Stimulated activated CD4-positive, alpha-beta T cell treated with anti-CD3 and anti-CD28 coated beads, Interleukin-4, amount 100 ng/mL, for 4 hours (primary cell): ENCODE data around the gene SPTBN2.

Source experiments
- DNase-seq, 2 experiments: peaks; one replicate each; pipeline ENCODE4 v3.0.0-alpha.2; 2020

SPTBN2 gene

GRCh38 chr11:66701432-66702240 lies 27.4 kb downstream of the SPTBN2 start:
- no peak for DNase-seq

GRCh38 chr11:66700742-66701141 lies 28.3 kb downstream of the SPTBN2 start:
- no peak for DNase-seq

GRCh38 chr11:66700337-66700736 lies 28.7 kb downstream of the SPTBN2 start:
- DNase-seq: no peak

- DNase-seq: no peak
These were observed 30.5 kb downstream of the SPTBN2 start for GRCh38 chr11:66698491-66698890.

GRCh38 chr11:66697988-66698387 lies 31.0 kb downstream of the SPTBN2 start:
- no peak for DNase-seq

- DNase-seq: no peak
These were observed 32.9 kb downstream of the SPTBN2 start for GRCh38 chr11:66696146-66696545.

- peak; percentile 74 to 81 for DNase-seq
These were observed 34.2 kb downstream of the SPTBN2 start for GRCh38 chr11:66694732-66695207.

GRCh38 chr11:66694056-66694410 lies 35.0 kb downstream of the SPTBN2 start:
- DNase-seq: no peak

GRCh38 chr11:66693356-66694055 lies 35.5 kb downstream of the SPTBN2 start:
- DNase-seq: no peak

GRCh38 chr11:66692871-66693331 lies 36.1 kb downstream of the SPTBN2 start:
- no peak for DNase-seq

GRCh38 chr11:66692446-66692845 lies 36.6 kb downstream of the SPTBN2 start:
- DNase-seq: no peak

- no peak for DNase-seq
These were observed 37.6 kb downstream of the SPTBN2 start for GRCh38 chr11:66691311-66691980.

- no peak for DNase-seq
These were observed 39.1 kb downstream of the SPTBN2 start for GRCh38 chr11:66689661-66690590.

GRCh38 chr11:66688561-66689534 lies 40.2 kb downstream of the SPTBN2 start:
- no peak for DNase-seq

- no peak for DNase-seq
These were observed 41.2 kb downstream of the SPTBN2 start for GRCh38 chr11:66687831-66688281.

GRCh38 chr11:66686801-66687750 lies 41.9 kb downstream of the SPTBN2 start:
- DNase-seq: no peak

GRCh38 chr11:66686100-66686785 lies 42.8 kb downstream of the SPTBN2 start:
- DNase-seq: no peak

- DNase-seq: no peak
These were observed 43.5 kb downstream of the SPTBN2 start for GRCh38 chr11:66685276-66686099.
